ENCODE measurements around the gene CNTFR. TPM values are rescaled to one million over a fixed set of nuclear protein-coding genes. Genes with fewer than 3 reads are reported as not detected.
"Not testable (repeated sequence)": the region's sequence is repeated elsewhere in the genome, so short reads cannot be mapped to it uniquely, and the experiment has no call there.

The CNTFR gene
- polyA plus RNA-seq (ENCODE audit: insufficient read length in 4 of 4) = 10 to 100 TPM; 42.5 to 53.8 (median 46.6) TPM

DNA sequence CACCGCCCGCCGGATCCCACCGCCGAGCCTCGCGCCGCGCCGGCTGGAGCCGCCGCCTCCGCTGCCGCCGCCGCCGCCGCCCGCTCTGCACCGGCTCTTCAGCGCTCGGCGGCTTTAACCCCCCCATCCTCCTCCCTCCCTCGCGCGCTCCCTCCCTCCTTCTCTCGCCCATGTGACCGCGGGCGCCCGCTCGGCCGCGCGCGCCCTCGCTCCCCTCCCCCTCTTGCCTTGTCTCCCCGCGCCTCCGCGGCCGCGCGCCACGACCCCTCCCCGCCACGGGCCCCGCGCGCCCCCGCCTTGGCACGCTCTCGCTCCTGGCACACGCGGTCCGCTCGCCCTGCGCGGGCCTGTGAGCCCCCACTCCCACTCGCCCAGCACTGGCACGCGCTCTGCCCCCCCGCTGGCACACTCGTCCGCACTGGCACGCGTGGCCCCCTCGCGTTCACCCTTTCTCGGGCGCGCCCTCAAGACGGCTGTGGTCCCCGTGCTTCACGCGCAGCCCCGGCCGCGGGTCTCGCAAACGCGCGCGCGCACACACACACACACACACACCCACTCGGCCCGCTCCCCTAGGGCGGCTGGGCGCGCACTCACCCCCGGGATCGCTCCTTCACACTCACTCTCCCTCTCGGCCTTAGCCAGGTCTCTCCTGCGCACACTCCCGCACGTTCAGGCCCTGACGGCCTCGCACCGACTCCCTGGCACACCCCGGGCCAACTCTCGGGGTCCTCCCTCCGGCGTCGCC lies at the start of gene CNTFR:
TSS of gene CNTFR (minus strand) at position 89 of the 745 bp plus-strand sequence. CDS start 20,743 bp downstream, outside the sequence.
- no peak for DNase-seq (ENCODE audit: low read depth in 4 of 4, low spot score in 3 of 4)

GRCh38 chr9:34639322-34639721 lies 49.8 kb upstream of the CNTFR start:
- DNase-seq (ENCODE audit: low read depth in 4 of 4, low spot score in 3 of 4) = not testable (repeated sequence)

- no peak for DNase-seq (ENCODE audit: low read depth in 4 of 4, low spot score in 3 of 4)
Measured at GRCh38 chr9:34638138-34638445, 48.6 kb upstream of the CNTFR start.

DNA sequence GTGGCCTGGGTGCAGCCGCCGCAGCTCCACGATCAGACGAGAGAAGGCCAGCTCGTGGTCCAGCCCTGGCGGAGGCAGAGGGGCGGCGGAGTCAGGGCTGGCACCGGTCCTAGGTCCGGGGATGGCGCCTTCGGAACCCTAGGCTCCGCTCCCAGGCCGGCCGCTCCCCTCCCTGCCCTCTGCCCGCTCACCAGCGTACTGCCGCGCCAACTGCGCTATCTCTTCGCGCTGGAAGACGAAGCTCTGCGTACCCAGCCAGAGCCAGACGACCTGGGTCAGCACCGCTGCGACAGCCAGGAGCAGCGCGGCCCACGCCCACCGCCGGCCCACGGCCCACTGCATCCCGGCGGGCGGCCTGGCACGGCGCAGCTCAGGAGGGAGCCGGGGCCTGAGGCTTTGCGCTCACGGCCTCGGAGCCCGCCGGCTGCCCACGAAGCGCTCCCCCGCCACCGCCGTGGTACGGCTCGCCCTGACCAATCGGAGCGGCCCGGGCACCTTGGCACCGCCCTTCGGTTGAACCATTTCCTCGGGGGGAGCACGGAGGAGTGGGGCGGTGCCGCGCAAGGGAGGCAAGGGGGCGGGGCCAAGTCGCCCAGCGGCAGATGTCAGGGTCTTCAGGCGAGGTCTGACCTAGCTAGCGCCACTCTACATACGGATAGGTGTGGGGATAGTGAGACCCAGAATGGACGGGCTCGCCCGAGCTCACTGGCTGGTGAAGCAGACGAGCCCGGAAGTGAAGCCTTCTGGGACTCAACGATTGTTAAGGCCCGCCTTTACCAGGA lies 48.0 kb upstream of the CNTFR start, which contains the start of gene SIGMAR1:
TSS of gene SIGMAR1 (minus strand) at position 432 of the 782 bp plus-strand sequence. CDS start at position 342, 90 bp downstream.
- DNase-seq (ENCODE audit: low read depth in 4 of 4, low spot score in 3 of 4) = peak; percentile 84 to 87 (median 85)

- DNase-seq (ENCODE audit: low read depth in 4 of 4, low spot score in 3 of 4) = no peak
Measured at GRCh38 chr9:34636791-34637355, 47.3 kb upstream of the CNTFR start.

- no peak for DNase-seq (ENCODE audit: low read depth in 4 of 4, low spot score in 3 of 4)
Measured at GRCh38 chr9:34635556-34635955, 46.0 kb upstream of the CNTFR start.

GRCh38 chr9:34634551-34635248 lies 45.2 kb upstream of the CNTFR start:
- no peak for DNase-seq (ENCODE audit: low read depth in 4 of 4, low spot score in 3 of 4)

- no peak for DNase-seq (ENCODE audit: low read depth in 4 of 4, low spot score in 3 of 4)
Measured at GRCh38 chr9:34633851-34634550, 44.5 kb upstream of the CNTFR start.

DNA sequence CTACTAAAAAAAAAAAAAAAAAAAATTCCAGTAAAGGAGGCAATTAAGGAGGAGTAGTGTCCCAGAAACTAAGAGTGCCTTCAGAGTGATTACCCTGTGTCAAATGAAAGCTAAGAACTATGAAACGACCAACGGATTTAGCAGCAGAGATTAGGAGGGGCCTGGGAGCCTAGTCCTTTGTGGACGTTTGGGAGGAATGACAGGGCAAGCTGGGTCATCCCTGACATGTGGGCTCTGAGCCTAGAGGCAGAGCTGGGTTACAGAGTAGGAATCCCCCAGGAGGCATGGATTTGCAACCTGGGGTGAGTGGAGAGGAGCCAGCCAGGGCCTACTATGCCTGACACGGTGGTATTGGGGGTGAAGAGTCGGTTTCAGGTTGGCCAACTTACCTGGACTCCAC lies 43.6 kb upstream of the CNTFR start:
- DNase-seq (ENCODE audit: low read depth in 4 of 4, low spot score in 3 of 4) = no peak

DNA sequence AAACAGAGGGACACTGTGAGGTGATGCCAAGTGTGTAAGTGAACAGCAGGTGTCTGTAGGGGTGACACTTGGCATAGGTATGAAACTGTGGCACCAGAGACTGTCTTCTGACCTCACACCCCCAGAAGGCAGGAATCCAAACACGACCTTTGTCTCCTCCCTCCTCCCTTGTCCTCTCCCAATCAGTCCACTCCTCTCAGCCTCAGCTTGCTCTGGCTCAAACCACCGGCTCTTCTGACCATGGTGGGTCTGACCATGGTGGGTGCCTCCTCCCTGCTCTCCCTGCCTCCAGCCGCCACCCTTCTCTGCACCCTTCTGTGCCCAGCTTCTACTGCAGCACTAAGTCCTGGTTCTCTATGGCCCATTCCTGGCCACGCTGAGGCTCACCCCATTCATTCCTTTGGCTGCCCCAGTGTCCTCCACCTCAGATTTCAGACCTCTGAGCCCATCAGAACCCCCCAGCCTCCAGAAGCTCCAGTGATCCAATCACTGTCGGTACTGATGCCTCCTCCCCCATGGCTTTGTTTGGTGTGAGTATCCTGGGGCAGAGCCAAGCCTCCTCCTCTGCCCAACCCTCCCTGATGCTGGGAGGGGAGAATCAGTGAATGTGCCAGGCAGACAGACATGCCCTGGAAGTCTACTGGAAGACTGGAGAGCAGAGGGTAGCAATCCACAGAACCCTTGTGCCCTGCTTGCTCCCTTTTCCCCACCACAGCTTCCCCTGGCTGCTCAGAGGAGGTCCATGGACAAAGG lies 41.1 kb upstream of the CNTFR start:
- DNase-seq (ENCODE audit: low read depth in 4 of 4, low spot score in 3 of 4) = no peak

GRCh38 chr9:34629491-34629808 lies 39.9 kb upstream of the CNTFR start:
- DNase-seq (ENCODE audit: low read depth in 4 of 4, low spot score in 3 of 4) = no peak

DNA sequence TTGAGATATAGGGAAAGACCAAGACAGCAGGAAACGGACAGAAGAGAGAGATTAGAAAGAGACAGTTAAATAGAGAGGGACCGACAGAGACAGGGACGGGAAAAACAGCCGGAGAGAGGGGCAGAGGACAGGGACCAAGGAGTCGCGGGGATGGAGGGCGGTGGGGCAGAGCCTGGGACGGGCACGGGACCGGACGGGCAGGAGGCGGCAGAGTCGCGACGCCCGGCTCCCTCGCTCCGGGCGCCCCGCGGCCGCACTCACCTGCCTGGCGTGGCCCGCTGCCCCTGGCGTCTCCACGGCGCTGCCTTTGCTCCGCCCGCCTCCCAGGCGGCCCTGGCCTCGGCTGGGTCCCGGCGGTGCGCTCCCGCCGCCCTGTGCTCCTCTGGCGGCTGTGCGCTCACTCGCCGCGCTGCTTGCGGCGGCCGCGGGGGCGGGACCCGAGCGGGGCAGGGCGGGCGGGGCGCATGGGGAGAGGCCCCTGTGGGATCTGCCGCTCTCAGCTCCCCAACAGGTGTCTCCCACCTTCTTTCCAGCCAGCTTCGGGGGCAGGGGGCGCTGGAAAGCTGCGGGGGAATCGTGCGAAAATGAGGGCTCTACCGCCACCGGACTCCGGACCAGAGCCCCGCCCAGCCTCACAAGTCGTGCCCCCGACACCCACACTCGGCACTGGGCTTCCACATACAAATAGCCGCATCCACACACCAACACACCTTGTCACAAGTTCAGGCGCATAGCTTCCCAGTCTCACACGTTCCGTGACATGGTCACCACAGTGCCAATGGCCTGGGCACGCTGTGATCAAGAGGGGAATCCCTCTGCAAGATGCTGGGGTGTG lies 39.3 kb upstream of the CNTFR start, which contains the start of gene ARID3C:
TSS of gene ARID3C (minus strand) at position 411 of the 835 bp plus-strand sequence. CDS start 1,052 bp downstream, outside the sequence.
- no peak for DNase-seq (ENCODE audit: low read depth in 4 of 4, low spot score in 3 of 4)

DNA sequence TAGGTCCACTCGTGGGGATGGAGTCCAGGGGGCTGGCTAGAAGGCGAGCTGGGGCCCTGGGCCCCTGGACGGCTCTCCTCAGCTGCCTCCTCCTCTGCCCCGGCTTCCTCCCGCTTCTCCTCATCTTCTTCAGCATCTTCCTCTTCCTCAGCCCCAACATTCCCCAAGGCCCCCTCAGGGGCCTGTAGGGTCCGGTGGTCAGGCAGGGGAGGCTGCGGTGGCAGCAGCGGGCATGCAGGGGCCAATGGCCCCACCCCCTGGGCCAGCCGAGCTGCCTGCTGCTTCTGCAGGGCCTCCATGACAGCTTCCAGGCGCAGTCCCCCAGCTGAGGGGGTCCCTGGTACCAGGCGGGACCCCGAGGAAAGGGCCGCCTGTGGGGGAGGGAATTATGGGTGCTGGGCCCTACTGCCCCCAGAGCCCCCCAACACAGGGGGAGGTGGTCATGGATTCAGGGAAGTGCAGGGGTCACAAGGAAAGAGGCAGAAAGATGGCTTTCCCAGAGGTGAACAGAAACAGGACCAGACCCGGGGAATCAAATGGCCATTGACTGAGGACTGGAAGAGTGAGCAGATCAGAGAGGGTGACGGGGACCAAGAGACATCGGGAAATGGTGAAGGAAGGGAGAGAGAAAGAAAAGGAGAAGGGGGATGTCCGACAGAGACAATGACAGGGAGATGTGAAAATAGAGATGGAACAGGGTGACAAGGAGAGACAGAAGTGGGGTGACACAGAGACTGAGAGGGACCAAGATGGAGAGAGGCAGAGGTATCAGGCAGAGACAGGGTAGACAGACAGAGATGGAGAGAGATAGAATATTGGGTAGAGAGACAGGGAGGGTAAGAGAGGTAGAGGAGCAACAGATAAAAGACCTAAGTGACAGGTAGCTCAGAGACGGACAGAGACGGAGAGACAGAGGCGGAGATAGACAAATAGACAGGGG lies 38.5 kb upstream of the CNTFR start:
- no peak for DNase-seq (ENCODE audit: low read depth in 4 of 4, low spot score in 3 of 4)

GRCh38 chr9:34625186-34625486 lies 35.6 kb upstream of the CNTFR start:
- no peak for DNase-seq (ENCODE audit: low read depth in 4 of 4, low spot score in 3 of 4)

- DNase-seq (ENCODE audit: low read depth in 4 of 4, low spot score in 3 of 4) = no peak
Measured at GRCh38 chr9:34624475-34625185, 35.1 kb upstream of the CNTFR start.

GRCh38 chr9:34623374-34624235 lies 34.1 kb upstream of the CNTFR start:
- no peak for DNase-seq (ENCODE audit: low read depth in 4 of 4, low spot score in 3 of 4)
